Fibroblast of mammary gland (primary cell): ENCODE data around the gene TFEB.

Source experiments
- DNase-seq: peaks from one replicate; pipeline ENCODE4 v3.0.0-alpha.2; 2010; ENCODE audit warnings: low read depth
- H3K4me3 ChIP-seq: 2 replicates; pipeline ENCODE4 v1.5.1; 2011; ENCODE audit warnings: low read depth, mild to moderate bottlenecking, low read length, moderate library complexity; ENCODE audit not compliant: control insufficient read depth
- CTCF ChIP-seq: conservative IDR thresholded peaks from 2 replicates; pipeline ENCODE4 v1.5.1; 2011; ENCODE audit warnings: low read depth, low read length, inconsistent platforms; ENCODE audit not compliant: control insufficient read depth, insufficient read depth

TFEB gene

GRCh38 chr6:41651962-41652657 is 83.3 kb downstream of the TFEB start:
- no peak for DNase-seq
- TF ChIP-seq CTCF: no peak
- no peak overlapping the region for H3K4me3 ChIP-seq

- no peak for TF ChIP-seq CTCF
- no peak overlapping the region for H3K4me3 ChIP-seq
- no peak for DNase-seq
Observed at GRCh38 chr6:41651246-41651961, 84.0 kb downstream of the TFEB start.

GRCh38 chr6:41650120-41650519 is 85.3 kb downstream of the TFEB start:
- no peak overlapping the region for H3K4me3 ChIP-seq
- no peak for TF ChIP-seq CTCF

GRCh38 chr6:41649596-41649995 is 85.8 kb downstream of the TFEB start:
- no peak for TF ChIP-seq CTCF
- DNase-seq: no peak
- H3K4me3 ChIP-seq: no peak overlapping the region

More at GRCh38 chr6:41650120-41650519, 85.3 kb downstream of the TFEB start:
- no peak for DNase-seq

GRCh38 chr6:41648921-41649320 is 86.5 kb downstream of the TFEB start:
- no peak for DNase-seq
- no peak for TF ChIP-seq CTCF
- no peak overlapping the region for H3K4me3 ChIP-seq

- no peak for DNase-seq
- TF ChIP-seq CTCF: no peak
- no peak overlapping the region for H3K4me3 ChIP-seq
Observed at GRCh38 chr6:41648070-41648585, 87.3 kb downstream of the TFEB start.
